ENCODE measurements around the gene MTERF4. TPM values are rescaled to one million over a fixed set of nuclear protein-coding genes. Genes with fewer than 3 reads are reported as not detected.
A peak's percentile ranks its signal among the peaks of the same experiment; 100 is the strongest.

The MTERF4 gene
- total and polyA plus RNA-seq, 2 of the 13 experiments (the other 11 are each of a cell fraction or from before 2014, with no cell fraction given), result 50.5 to 59.8 TPM

DNA sequence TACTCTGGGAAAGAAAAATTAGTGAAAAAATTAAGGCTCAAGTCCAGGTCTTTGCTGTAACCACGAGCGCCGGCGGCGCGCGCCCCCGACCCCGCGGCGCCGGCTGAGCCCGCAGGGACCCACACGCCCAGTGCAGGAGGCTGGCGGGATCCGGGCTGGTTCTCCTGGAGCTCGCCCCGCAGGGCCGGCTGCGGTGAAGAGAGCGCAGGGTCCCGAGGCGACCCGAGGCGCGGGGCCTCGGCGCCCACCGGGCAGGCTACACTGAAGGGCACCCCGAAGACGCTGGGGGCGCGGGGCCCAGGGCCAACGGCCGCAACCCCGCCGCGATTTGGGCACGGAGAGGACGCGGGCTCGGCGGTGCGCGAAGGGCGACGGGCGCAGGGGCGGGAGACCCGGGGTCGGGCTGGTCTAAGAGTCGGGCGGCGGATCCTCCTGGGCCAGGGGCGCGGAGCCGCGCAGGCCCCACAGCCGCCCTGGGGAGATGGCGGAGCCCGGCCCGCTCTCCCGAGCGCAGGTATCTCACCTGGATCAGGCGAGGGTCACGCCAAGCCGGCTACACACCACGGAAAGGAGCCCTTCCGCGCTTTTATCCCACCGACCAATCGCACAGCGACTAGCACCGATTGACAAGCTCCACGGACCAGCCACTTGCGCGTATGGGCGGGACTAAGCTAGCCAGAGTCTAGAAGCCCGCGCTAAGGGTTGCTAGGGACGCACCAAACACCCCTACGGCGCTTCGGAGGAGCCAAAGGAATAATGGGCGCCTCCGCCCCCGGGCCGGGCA, 47.0 kb upstream of the MTERF4 start, which contains the start of gene PASK (continued):
- TF ChIP-seq, protein P1, sequence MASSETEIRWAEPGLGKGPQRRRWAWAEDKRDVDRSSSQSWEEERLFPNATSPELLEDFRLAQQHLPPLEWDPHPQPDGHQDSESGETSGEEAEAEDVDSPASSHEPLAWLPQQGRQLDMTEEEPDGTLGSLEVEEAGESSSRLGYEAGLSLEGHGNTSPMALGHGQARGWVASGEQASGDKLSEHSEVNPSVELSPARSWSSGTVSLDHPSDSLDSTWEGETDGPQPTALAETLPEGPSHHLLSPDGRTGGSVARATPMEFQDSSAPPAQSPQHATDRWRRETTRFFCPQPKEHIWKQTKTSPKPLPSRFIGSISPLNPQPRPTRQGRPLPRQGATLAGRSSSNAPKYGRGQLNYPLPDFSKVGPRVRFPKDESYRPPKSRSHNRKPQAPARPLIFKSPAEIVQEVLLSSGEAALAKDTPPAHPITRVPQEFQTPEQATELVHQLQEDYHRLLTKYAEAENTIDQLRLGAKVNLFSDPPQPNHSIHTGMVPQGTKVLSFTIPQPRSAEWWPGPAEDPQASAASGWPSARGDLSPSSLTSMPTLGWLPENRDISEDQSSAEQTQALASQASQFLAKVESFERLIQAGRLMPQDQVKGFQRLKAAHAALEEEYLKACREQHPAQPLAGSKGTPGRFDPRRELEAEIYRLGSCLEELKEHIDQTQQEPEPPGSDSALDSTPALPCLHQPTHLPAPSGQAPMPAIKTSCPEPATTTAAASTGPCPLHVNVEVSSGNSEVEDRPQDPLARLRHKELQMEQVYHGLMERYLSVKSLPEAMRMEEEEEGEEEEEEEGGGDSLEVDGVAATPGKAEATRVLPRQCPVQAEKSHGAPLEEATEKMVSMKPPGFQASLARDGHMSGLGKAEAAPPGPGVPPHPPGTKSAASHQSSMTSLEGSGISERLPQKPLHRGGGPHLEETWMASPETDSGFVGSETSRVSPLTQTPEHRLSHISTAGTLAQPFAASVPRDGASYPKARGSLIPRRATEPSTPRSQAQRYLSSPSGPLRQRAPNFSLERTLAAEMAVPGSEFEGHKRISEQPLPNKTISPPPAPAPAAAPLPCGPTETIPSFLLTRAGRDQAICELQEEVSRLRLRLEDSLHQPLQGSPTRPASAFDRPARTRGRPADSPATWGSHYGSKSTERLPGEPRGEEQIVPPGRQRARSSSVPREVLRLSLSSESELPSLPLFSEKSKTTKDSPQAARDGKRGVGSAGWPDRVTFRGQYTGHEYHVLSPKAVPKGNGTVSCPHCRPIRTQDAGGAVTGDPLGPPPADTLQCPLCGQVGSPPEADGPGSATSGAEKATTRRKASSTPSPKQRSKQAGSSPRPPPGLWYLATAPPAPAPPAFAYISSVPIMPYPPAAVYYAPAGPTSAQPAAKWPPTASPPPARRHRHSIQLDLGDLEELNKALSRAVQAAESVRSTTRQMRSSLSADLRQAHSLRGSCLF (CRISPR knock-in tag; IDR thresholded peaks at IDR 0.05; ENCODE audit: borderline replicate concordance), result no peak
- TF ChIP-seq, protein P2, sequence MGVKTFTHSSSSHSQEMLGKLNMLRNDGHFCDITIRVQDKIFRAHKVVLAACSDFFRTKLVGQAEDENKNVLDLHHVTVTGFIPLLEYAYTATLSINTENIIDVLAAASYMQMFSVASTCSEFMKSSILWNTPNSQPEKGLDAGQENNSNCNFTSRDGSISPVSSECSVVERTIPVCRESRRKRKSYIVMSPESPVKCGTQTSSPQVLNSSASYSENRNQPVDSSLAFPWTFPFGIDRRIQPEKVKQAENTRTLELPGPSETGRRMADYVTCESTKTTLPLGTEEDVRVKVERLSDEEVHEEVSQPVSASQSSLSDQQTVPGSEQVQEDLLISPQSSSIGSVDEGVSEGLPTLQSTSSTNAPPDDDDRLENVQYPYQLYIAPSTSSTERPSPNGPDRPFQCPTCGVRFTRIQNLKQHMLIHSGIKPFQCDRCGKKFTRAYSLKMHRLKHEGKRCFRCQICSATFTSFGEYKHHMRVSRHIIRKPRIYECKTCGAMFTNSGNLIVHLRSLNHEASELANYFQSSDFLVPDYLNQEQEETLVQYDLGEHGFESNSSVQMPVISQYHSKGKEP (CRISPR knock-in tag; IDR thresholded peaks at IDR 0.05), result no peak
- TF ChIP-seq NCOA1 (CRISPR knock-in tag; IDR thresholded peaks at IDR 0.05) (no peak), ZNF33A (CRISPR knock-in tag; IDR thresholded peaks at IDR 0.05; ENCODE audit: borderline replicate concordance) (no peak), JUNB (CRISPR knock-in tag; IDR thresholded peaks at IDR 0.05; ENCODE audit: borderline replicate concordance) (no peak), KMT2B (CRISPR knock-in tag; IDR thresholded peaks at IDR 0.05) (peak; percentile 58), ZNF235 (CRISPR knock-in tag; IDR thresholded peaks at IDR 0.05; ENCODE audit: borderline replicate concordance) (no peak), MXD4 (CRISPR knock-in tag; IDR thresholded peaks at IDR 0.05) (peak; percentile 48; the same call in 1 of the 2 replicates), NBN (conservative IDR thresholded peaks at IDR 0.05) (no peak), ATF7-NPFF (CRISPR knock-in tag; IDR thresholded peaks at IDR 0.05; ENCODE audit: low read depth) (peak; percentile 35; the same call in 1 of the 2 replicates)
- TF ChIP-seq, protein P3, sequence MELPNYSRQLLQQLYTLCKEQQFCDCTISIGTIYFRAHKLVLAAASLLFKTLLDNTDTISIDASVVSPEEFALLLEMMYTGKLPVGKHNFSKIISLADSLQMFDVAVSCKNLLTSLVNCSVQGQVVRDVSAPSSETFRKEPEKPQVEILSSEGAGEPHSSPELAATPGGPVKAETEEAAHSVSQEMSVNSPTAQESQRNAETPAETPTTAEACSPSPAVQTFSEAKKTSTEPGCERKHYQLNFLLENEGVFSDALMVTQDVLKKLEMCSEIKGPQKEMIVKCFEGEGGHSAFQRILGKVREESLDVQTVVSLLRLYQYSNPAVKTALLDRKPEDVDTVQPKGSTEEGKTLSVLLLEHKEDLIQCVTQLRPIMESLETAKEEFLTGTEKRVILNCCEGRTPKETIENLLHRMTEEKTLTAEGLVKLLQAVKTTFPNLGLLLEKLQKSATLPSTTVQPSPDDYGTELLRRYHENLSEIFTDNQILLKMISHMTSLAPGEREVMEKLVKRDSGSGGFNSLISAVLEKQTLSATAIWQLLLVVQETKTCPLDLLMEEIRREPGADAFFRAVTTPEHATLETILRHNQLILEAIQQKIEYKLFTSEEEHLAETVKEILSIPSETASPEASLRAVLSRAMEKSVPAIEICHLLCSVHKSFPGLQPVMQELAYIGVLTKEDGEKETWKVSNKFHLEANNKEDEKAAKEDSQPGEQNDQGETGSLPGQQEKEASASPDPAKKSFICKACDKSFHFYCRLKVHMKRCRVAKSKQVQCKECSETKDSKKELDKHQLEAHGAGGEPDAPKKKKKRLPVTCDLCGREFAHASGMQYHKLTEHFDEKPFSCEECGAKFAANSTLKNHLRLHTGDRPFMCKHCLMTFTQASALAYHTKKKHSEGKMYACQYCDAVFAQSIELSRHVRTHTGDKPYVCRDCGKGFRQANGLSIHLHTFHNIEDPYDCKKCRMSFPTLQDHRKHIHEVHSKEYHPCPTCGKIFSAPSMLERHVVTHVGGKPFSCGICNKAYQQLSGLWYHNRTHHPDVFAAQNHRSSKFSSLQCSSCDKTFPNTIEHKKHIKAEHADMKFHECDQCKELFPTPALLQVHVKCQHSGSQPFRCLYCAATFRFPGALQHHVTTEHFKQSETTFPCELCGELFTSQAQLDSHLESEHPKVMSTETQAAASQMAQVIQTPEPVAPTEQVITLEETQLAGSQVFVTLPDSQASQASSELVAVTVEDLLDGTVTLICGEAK (IDR thresholded peaks at IDR 0.05), result no peak
- TF ChIP-seq, protein P3 (CRISPR knock-in tag; IDR thresholded peaks at IDR 0.05), result peak; percentile 41
- TF ChIP-seq, protein P4, sequence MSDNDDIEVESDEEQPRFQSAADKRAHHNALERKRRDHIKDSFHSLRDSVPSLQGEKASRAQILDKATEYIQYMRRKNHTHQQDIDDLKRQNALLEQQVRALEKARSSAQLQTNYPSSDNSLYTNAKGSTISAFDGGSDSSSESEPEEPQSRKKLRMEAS (IDR thresholded peaks at IDR 0.05), result peak; percentile 89
